HG03378 (cell line): ENCODE data around the gene KCNQ4.

ENCODE experiments used
- ATAC-seq: cut with Tn5 transposase; IDR thresholded peaks from one replicate; pipeline ENCODE4 v1.9.1; 2021; ENCODE audit warnings: mild to moderate bottlenecking, moderate library complexity; ENCODE audit not compliant: unreplicated experiment

The KCNQ4 gene

GRCh38 chr1:40818264-40818961 is 34.8 kb downstream of the KCNQ4 start:
- ATAC-seq, result peak; percentile 63

- ATAC-seq, result no peak
Measured at GRCh38 chr1:40819101-40819500, 35.5 kb downstream of the KCNQ4 start.

- ATAC-seq, result no peak
Measured at GRCh38 chr1:40820251-40820797, 36.7 kb downstream of the KCNQ4 start.

GRCh38 chr1:40820911-40821693 is 37.5 kb downstream of the KCNQ4 start:
- ATAC-seq, result no peak

GRCh38 chr1:40822890-40823289 is 39.3 kb downstream of the KCNQ4 start:
- no peak for ATAC-seq

- ATAC-seq, result no peak
Measured at GRCh38 chr1:40823345-40823744, 39.8 kb downstream of the KCNQ4 start.

- no peak for ATAC-seq
Measured at GRCh38 chr1:40823983-40824382, 40.4 kb downstream of the KCNQ4 start.

- no peak for ATAC-seq
Measured at GRCh38 chr1:40824591-40825434, 41.2 kb downstream of the KCNQ4 start.

GRCh38 chr1:40825435-40825788 is 41.8 kb downstream of the KCNQ4 start:
- peak; percentile 47 for ATAC-seq

- no peak for ATAC-seq
Measured at GRCh38 chr1:40825996-40826395, 42.4 kb downstream of the KCNQ4 start.

GRCh38 chr1:40829631-40830245 is 46.2 kb downstream of the KCNQ4 start:
- no peak for ATAC-seq

GRCh38 chr1:40830419-40830943 is 46.9 kb downstream of the KCNQ4 start:
- ATAC-seq, result no peak

- no peak for ATAC-seq
Measured at GRCh38 chr1:40831001-40831732, 47.6 kb downstream of the KCNQ4 start.

- no peak for ATAC-seq
Measured at GRCh38 chr1:40833979-40834378, 50.4 kb downstream of the KCNQ4 start.

- no peak for ATAC-seq
Measured at GRCh38 chr1:40834968-40835545, 51.5 kb downstream of the KCNQ4 start.

- no peak for ATAC-seq
Measured at GRCh38 chr1:40836283-40836682, 52.7 kb downstream of the KCNQ4 start.

- no peak for ATAC-seq
Measured at GRCh38 chr1:40837601-40838000, 54.0 kb downstream of the KCNQ4 start.

- no peak for ATAC-seq
Measured at GRCh38 chr1:40838045-40838979, 54.7 kb downstream of the KCNQ4 start.
